Ammon's horn (tissue), 1 donor: ENCODE measurements around the gene GNB5.
"Not testable (repeated sequence)": the region's sequence is repeated elsewhere in the genome, so short reads cannot be mapped to it uniquely, and the experiment has no call there.

Experiments
- DNase-seq: peaks from one replicate; pipeline ENCODE4 v3.0.0-alpha.2; 2016; ENCODE audit warnings: low spot score

The GNB5 gene

DNA sequence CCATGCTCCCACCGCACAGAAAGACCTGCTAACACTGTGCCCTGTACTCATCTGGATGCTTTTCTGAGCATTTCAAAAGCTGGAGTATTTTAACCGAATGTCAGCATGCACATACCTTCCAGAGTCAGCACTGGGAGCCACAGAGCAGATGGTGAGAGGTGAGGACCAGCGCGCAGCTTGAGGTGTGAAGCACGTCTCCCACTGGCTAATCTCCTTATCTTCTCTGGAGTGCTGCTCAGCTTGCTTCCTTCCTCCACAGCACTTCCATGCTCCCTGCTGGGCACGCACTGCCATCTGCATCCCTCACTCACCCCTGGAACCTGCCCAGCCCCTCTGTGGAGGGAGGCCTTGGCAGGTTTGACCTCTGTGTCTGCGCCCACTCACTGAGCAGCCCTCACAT is at the start of gene GNB5:
TSS of gene GNB5 (minus strand) at position 186 of the 400 bp plus-strand sequence. CDS start 6,716 bp downstream, outside the sequence.
- DNase-seq, result no peak

DNA sequence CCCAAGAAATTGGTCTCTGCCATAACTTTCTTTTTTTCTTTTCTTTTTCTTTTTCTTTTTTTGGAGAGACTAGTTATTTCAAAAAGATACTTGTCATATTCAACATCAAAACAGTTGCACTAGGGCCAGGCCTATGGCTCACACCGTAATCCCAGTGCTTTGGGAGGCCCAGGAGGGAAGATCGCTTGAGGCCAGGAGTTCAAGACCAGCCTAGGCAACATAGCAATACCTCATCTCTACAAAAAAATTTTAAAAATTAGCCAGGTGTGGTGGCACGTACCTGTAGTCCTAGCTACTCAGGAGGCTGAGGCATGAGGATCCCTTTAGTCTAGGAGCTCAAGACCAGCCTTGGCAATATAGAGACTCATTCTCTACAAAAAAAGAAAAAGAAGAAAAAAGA is 49.0 kb upstream of the GNB5 start:
- no peak for DNase-seq

DNA sequence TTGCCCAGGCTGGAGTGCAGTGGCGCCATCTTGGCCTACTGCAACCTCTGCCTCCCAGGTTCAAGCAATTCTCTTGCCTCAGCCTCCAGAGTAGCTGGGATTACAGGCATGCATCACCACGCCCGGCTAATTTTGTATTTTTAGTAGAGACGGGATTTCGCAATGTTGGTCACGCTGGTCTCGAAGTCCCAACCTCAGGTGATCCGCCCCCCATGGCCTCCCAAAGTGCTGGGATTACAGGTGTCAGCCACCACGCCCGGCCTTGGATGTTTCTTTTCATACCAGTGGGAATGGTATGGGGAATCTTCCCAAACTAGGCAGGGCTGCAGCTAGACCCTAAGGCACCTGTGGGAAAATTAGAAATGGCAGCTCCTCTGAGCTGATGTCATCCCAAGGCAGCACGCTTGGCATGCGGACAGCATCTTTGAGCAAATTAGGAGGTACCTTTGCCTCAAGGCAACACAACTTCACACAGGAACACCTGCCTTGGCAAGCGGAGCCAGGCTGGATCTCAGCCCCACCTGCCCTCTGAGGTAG is 47.9 kb upstream of the GNB5 start:
- not testable (repeated sequence) for DNase-seq

DNA sequence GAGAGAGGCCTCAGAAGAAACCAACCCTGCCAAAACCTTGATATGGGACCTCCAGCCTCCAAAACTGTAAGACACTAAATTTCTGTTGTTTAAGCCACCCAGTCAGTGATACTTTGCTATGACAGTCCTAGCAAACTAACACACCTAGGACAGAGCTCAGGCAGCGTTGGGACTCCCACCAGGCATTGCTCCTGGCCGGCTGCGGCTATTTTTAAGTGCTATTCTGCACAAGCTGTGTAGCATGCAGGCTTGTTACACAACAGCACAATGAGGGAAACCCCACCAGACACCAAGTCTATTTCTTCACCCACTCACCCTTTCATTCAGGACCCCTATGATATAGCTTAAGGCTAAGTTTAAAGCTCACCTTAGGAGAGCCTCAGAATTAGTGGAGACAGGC is 47.0 kb upstream of the GNB5 start:
- no peak for DNase-seq

DNA sequence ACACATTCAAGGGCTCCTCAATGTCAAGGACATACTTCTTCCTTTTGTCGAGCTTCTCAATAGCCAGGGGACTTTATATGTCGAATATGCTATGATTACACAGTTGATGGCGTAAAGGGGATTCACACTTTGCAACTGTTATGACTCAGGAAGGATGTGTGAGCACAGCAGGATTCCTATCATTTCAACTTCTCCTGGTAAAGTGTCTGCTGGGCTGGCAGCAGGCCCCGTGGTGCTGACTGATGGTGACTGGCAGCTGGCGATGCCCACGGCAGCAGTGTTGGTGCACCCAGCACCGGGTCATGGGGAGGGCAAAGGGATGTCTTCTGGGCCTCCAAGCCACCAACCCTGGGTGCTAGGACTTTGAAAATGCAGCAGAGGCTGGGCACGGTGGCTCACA is 44.8 kb upstream of the GNB5 start:
- DNase-seq, result no peak

DNA sequence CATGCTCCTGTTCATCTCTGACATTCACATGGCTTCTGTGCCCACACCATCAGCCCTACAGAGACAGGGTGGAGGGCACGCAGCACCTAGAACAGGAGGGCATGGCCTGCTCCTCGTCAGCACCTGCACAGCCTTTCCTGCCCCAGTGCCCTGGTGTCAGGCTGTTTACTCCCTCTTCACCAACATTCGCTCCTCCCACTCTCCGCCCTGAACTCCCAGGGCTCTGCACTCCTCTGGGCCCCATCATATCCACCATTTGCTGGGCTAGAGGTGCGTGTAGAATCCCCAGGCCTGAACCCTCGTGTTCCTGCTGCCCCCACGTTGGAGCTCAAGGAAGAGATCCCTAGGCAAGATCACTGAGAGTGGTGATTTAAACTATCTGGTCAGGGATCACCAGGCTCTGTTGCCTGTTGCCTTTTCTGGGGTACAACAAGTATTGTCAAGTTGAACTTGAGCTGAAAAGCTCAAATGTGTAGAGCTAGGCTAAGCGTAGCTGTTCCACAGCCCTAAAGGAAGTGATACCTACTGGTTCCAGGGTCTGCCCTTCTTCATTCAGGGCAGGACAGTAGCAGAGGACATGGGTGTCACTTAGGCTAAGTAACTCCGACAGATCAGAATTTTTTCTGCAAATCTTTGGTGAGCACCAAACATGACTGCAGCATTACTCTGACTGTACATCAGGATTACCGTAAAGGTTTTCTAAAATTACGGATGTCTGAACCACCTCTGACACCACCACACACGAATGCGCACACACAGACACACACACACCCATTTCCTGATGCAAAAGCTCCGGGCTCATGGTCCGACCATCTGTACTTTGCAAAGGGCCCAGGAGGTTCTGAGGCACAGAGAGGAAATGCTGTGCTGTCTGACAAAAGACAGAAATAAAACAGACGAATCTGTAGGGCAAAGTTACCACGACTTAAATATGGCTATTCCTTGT is 43.7 kb upstream of the GNB5 start:
- no peak for DNase-seq

DNA sequence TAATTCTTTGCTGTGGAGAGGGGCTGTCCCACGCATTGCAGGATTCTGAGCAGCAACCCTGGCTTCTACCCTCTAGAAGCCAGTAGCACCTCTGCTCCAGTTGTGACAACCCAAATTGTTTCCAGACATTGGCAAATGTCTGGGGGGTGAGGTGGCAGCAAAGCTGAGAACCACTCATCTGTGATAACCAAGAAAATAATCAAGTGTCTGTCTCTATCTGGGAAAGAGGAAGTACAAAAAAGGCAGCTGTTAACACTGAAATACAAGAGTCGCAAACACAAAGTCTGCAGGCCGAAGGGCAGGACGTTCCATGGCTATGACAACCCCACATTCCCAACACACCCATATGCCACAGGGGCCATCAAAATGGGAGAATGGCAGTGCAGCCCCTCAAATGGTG is 42.2 kb upstream of the GNB5 start:
- no peak for DNase-seq

DNA sequence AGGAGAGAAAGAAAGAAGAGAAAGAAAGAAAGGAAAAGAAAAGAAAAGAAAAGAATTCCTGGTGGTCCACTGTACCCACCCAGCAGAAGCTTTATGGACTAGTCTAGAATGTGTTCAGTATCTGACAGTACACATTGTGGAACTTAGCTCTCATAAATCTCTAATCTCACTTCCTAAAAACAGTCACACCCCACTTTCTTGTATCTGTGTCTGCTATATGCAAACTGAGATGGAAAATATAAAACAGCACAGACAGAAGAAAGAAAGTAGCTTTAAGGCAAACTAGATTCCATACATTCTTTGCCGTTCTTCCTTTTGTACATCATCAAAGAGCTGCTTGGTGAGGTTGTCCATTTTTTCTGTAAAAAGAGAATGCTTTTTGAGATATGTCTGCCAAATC is 41.1 kb upstream of the GNB5 start:
- DNase-seq, result no peak

DNA sequence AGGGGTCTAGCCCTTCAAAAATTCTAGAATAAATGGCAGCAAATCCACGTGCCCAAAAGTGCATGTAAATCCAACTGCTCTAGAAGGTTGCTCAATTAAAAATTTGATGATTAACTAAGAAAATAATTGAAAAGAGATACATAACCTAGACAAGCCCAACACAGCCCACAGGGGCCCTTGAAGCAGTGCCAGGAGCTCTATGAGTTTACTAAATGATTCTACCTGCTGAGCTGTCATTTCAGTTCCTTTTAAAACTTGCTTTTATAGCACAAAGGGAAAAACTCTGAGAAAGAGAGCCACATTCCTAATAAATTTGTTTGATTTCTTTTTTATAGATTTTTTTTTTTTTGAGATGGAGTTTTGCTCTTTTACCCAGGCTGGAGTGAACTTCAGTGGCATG is 38.9 kb upstream of the GNB5 start:
- DNase-seq, result no peak

DNA sequence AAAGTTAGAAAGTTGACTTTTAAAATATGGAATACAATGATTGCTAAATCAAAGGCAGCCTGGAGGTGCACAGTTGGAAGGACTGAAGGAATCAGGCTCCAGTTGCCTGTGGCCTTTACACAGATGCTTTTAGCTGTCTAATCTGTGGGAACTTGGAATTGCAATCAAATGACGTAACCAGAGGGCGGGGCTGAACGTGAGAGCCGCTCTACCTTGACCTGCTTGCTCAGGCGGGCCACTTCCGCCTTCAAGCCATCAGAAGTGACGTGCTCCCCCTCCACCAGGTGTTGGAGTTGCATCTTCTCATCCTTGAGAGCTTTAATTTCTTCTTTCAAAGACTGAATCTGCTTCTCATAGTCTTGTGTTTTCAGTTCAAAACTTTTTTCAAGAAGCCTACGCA is 37.7 kb upstream of the GNB5 start:
- no peak for DNase-seq

DNA sequence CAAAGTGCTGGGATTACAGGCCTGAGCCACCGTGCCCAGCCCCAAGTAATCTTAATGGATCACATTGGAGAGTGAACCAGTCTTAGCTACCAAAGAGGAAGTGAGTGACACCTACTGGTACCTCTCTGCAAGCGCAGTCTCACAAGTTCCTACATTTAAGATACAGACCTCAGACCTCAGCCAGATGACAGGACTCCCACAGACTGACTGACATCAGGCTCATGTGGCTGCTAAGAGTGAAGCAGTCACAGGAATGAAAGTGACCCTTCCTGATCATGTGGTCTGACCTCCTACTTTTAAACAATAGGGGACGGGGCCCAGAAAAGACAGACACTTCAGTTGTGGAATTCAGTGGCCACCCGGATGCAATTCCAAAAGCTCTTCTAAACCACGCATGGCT is 36.3 kb upstream of the GNB5 start:
- peak; percentile 89 for DNase-seq

DNA sequence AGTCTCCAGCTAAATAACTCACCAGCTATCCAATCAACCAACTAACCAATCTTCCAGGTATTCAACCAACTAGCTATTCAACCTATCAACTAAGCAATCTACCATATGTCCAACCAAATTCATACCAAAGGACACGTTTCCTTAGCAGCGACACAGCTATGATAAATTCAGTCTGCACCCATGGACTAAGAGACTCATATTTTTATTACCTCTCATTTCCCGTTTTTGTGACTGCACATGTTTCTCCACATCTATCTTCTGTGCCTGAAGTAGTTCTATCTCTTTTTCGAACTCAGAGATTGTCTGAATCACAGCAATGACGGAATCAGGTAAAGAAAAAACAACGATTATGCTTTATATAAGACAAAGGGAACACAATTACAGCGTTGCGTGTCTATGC is 34.0 kb upstream of the GNB5 start:
- DNase-seq, result no peak

DNA sequence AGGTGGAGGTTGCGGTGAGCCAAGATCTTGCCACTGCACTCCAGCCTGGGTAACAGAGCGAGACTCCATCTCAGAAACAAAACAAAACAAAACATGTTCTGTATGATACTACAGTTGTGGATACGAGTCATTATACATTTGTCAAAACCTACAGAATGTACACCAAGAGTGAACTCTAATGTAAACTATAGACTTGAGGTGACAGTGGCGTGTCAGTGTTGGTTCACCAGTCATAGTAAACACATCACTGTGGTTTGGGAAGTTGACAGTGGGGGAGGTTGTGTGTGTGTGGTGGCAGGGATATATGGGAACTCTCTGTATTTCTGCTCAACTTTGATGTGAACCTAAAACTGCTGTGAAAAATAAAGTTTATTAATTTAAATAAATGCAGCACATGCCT is 33.0 kb upstream of the GNB5 start:
- DNase-seq, result no peak

DNA sequence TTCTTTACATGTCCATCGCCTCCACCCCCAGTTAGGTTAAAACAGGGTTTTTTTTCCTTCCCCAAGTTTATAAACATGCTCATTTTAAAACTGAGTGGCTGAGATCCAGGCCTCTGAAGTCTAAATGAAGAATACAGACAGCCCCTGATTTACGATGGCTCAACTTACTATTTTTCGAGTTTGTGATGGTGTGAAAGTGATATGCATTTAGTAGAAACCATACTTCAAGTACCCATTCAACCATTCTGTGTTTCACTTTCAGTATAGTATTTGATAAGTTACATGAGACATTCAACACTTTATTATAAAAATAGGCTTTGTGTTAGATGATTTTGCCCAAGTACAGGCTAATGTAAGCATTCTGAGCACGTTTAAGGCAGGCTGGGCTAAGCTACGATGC is 30.5 kb upstream of the GNB5 start:
- DNase-seq, result no peak

DNA sequence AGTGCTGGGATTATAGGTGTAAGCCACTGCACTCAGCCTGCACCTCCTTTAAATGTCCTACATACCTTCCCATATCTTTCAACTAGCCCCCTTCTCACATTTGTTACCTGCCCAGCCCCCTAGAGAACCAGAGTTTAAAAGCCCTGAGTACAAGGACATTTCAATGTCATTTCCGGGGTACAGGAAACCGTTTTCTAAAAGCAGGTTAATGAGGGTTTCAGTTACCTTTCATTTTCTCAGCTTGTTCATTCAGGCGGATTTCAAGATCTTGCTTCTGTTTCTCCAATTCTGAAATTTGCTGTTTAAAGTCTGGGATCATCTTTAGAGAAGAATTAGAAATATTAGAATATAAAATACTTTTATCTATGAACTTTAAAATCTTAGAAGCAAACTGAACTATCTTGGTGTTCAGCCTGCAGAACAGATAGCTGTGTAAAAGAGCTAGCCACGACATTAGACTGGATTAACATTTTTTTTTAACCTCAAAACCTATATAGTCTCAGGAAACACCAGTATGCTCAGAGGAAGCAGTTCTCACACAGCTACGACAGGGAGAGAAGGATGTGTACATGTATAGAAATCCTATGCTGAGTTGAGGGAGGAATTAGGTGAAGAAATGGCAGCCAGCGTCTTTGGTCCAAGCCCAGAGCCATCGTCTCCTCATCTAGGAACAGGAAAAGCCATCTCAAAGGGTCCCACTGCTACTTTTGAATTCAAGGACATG is 29.9 kb upstream of the GNB5 start:
- DNase-seq, result no peak

DNA sequence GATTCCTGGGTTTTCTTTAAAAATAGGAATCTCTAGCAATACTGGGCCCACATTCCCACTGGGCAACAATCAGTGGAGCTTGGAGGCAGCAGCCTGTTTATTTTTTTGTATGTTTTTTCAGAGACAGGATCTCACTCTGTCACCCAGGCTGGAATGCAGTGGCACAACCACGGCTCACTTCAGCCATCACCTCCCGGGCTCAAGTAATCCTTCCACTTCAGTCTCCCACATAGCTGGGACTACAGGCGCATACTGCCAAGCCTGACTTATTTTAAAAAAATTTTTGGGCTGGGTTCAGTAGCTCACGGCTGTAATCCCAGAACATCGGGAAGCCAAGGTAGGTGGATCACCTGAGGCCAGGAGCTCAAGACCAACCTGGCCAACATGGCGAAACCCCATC is 29.1 kb upstream of the GNB5 start:
- no peak for DNase-seq

DNA sequence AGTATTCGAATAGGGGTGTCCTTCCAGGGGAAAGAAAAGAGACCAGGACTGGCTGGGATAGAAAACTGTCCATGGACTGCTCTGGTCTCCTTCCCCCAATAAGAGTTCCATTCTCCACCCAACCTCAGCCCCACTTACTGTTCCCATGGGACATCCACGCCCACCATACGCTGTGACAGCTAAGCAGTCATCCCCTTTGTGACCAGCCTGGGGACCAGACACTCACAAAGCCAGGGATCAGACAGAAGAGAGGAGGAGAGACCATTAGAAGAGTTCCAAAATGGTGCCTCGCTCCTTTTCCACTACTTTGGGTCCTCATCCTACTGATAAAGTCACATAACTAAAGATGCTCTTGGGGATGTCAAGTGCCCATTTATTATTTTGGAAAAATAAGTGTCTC is 27.6 kb upstream of the GNB5 start:
- DNase-seq, result no peak

DNA sequence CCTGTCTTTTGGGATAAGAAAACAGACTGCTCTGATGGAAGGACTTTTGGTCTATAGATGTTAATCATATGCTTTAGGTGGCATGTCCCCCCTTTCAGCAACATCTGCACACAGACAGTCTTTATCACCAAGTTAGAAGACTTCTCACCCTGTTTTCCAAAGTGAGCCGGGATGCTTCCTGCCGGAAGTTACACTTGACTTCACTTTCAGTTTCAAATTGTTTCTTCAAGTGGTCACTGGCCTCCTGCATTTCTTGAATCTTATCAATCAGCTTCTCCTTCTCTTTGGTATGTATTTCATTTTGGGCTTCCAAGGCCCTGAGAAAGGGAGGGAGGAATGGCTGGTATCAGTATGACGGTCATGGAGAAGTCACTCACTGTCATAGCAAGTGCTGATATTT is 27.2 kb upstream of the GNB5 start:
- DNase-seq, result no peak

DNA sequence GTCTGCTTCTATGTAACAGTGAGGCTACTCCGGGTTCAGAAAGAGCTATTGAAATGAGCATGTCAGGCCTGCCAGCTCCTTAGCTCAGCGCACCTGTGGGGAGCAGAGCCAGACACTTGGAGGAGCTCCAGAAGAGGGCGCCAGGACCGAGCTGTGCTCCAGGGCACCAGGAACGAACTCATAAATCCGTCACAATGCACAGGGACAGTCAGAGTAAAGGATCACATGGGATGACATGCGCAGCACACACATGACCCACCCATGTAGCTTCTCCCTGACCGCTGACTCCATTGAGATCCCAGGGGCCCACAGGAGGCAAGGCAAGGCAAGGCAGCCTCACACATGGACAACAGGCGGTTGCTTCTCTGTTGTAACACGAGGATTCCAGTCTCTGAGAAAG is 26.0 kb upstream of the GNB5 start:
- DNase-seq, result no peak

DNA sequence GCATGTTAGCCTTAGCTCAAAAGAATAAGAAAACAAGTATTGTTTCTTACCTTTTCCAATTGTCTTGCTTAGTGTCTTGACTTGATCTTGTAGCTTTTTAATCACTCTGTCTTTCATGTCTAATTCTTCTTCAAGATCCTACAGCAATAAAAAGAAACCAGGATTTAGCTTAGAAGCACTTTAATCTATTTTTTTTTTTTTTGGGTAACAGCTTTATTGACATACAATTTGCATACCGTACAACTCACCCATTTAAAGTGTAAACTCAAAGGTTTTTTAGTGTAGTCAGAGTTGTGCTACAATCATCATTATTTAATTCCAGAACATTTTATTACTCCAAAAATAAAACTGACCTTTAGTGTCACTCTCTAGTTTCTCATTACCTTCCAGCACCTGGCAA is 23.4 kb upstream of the GNB5 start:
- no peak for DNase-seq

DNA sequence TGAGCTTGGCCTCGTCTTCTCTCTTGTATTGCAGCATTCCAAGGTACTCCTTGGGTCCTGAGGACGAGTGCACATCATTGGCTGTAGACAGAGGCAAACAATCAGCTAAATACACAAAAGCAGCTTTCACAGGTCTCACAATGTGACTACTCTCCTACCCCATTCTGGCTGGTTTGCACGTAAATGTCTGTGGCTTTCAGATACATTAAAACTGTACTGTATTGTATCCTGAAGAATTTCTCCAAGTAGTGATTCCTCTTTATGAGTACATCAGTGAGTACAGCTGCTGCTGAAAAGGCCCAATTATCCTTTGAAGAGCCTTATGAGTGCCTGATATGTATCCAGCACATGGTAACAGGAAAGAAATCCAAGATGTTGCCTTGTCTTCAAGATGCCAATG is 22.0 kb upstream of the GNB5 start:
- no peak for DNase-seq

DNA sequence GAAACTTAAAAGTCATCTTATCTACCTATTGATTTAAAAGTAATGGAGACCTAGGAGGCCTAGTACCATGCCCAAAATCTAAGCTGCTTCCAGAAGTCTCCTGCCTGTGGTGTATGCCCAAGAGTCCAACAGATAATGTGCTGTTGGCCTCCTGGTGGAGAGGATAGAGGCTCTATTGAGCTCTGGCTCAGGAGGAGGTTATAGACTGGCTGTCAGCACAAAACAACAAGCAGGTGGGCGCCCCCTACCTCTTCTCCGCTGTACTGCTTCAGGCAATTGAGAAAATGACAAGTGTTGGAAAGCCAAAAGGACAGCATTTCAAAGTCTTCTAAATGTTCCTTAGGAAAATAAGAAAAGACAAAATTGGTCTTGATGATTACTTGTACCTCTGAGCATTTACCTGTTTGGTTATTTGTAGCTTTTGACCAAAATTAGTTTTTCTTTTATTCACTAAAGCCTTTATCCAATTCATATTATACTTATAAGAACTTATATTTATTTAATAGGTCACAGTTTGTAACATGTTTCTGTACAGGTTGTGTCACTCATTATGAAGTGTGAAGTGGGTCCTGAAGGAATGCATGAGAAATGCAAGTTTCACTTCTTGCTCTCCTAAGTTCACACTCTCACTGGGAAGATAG is 17.2 kb upstream of the GNB5 start:
- DNase-seq, result peak; percentile 40

DNA sequence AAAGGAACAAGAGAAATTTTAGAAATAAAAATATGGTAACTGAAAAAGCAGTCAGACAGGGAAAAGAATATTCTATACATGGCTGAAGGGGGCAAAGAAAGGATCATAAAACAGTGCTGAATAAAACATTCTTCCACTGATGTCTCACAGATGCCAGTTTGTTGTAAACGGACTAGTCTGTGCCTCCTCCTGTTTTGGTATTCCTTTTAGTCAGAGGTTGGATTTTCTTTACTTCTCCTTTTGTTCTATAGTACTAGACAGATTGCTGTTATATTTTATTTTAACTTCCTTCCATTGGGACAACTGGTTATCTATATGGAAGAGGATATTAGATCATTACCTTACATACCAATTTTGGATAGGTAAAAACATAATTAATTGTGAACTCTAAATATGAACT is 16.0 kb upstream of the GNB5 start:
- no peak for DNase-seq
